ENCODE measurements around the gene SLC1A2.

- TF ChIP-seq, protein P1, sequence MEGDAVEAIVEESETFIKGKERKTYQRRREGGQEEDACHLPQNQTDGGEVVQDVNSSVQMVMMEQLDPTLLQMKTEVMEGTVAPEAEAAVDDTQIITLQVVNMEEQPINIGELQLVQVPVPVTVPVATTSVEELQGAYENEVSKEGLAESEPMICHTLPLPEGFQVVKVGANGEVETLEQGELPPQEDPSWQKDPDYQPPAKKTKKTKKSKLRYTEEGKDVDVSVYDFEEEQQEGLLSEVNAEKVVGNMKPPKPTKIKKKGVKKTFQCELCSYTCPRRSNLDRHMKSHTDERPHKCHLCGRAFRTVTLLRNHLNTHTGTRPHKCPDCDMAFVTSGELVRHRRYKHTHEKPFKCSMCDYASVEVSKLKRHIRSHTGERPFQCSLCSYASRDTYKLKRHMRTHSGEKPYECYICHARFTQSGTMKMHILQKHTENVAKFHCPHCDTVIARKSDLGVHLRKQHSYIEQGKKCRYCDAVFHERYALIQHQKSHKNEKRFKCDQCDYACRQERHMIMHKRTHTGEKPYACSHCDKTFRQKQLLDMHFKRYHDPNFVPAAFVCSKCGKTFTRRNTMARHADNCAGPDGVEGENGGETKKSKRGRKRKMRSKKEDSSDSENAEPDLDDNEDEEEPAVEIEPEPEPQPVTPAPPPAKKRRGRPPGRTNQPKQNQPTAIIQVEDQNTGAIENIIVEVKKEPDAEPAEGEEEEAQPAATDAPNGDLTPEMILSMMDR (IDR thresholded peaks at IDR 0.05; ENCODE audit: insufficient read depth, low read length, poor library complexity, severe bottlenecking): no peak
- TF ChIP-seq EZH2phosphoT487 (conservative IDR thresholded peaks at IDR 0.05; ENCODE audit: low read length): no peak
These were observed 64.1 kb downstream of the SLC1A2 start for GRCh38 chr11:35355102-35355749.
